Hepatocyte (in vitro differentiated cells): ENCODE results near the gene ELF5.

Source experiments
- EZH2 ChIP-seq: fragments of 200-600 bp; sonication (generic); IDR thresholded peaks from 2 replicates; pipeline ENCODE4 v1.6.1; 2016; ENCODE audit warnings: antibody characterized with exemption, mild to moderate bottlenecking, borderline replicate concordance
- EZH2phosphoT487 ChIP-seq: fragments of 200-600 bp; sonication (generic); IDR thresholded peaks from one replicate; pipeline ENCODE4 v1.6.1; 2018; ENCODE audit warnings: antibody characterized with exemption, mild to moderate bottlenecking, low read depth, moderate library complexity; ENCODE audit not compliant: unreplicated experiment, severe bottlenecking
- TF ChIP-seq, protein P1 (sequence below): fragments of 200-600 bp; sonication (generic); IDR thresholded peaks from 2 replicates; pipeline ENCODE4 v1.5.1; 2016; ENCODE audit warnings: antibody characterized with exemption, mild to moderate bottlenecking; ENCODE audit not compliant: poor library complexity

DNA sequence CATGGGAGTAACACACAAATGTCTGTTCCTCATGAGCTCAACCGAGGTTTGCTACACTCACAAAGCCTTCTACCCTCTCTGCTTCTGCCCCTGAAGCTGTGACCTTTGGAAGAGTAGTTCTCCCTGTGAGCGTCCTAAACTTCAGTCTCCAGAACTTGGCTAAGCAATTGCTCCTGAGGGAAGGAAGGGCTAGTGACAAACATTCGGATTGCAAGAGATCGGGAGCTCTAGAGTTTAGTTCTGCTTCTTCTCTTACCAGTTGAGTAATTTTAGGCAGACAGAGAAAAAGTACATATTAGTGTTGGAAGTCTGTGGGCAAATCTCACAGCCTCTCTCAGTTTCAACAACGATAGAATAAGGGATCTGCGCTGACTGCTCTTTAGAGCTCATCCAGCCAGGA lies 27.3 kb upstream of the ELF5 start:
- TF ChIP-seq, protein P1, sequence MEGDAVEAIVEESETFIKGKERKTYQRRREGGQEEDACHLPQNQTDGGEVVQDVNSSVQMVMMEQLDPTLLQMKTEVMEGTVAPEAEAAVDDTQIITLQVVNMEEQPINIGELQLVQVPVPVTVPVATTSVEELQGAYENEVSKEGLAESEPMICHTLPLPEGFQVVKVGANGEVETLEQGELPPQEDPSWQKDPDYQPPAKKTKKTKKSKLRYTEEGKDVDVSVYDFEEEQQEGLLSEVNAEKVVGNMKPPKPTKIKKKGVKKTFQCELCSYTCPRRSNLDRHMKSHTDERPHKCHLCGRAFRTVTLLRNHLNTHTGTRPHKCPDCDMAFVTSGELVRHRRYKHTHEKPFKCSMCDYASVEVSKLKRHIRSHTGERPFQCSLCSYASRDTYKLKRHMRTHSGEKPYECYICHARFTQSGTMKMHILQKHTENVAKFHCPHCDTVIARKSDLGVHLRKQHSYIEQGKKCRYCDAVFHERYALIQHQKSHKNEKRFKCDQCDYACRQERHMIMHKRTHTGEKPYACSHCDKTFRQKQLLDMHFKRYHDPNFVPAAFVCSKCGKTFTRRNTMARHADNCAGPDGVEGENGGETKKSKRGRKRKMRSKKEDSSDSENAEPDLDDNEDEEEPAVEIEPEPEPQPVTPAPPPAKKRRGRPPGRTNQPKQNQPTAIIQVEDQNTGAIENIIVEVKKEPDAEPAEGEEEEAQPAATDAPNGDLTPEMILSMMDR, result no peak
- no peak for TF ChIP-seq EZH2phosphoT487
- no peak for TF ChIP-seq EZH2
